ENCODE measurements around the gene LRP1-AS. TPM values are rescaled to one million over a fixed set of nuclear protein-coding genes. Genes with fewer than 3 reads are reported as not detected.
A peak's percentile ranks its signal among the peaks of the same experiment; 100 is the strongest.

The LRP1-AS gene
- total and polyA plus RNA-seq, 2 experiments from 2014 or later = 0.59 TPM; not detected in 1

- no peaks in the 10 kb centered on the region for H3K9me2 ChIP-seq (replicated peaks; ENCODE audit: insufficient read depth)
- no peaks in the 10 kb centered on the region for H3K4me1 ChIP-seq (ENCODE audit: insufficient read depth)
- peak overlapping the region; percentile 17 for H3K27ac ChIP-seq
- no peaks in the 10 kb centered on the region for H3K27me3 ChIP-seq
- WGBS (ENCODE audit: low lambda C conversion rate, missing lambda C conversion rate) = 63% methylated on average over 9 of the region's 9 CpGs
- no peaks in the 10 kb centered on the region for H4K20me1 ChIP-seq (ENCODE audit: insufficient read depth, poor library complexity, severe bottlenecking)
- no peak for DNase-seq (ENCODE audit: low spot score)
- no peaks in the 10 kb centered on the region for H3K36me3 ChIP-seq (replicated peaks; ENCODE audit: insufficient read depth, low read depth)
- H3K79me2 ChIP-seq = no peaks in the 10 kb centered on the region
- H3K4me2 ChIP-seq = no peak overlapping the region
- no peak overlapping the region for H2AFZ ChIP-seq
- no peaks in the 10 kb centered on the region for H3K9me3 ChIP-seq (ENCODE audit: low read depth)
- no peak for TF ChIP-seq EZH2phosphoT487 (IDR thresholded peaks at IDR 0.05; ENCODE audit: low read depth, severe bottlenecking, unreplicated experiment)
- TF ChIP-seq EZH2 (IDR thresholded peaks at IDR 0.05; ENCODE audit: borderline replicate concordance) = no peak
- no peak for TF ChIP-seq CTCF (IDR thresholded peaks at IDR 0.05; ENCODE audit: poor library complexity)
- H3K4me3 ChIP-seq = no peak overlapping the region
Measured at GRCh38 chr12:57181072-57181471, 33.7 kb upstream of the LRP1-AS start.

- TF ChIP-seq EZH2phosphoT487 (IDR thresholded peaks at IDR 0.05; ENCODE audit: low read depth, severe bottlenecking, unreplicated experiment) = no peak
- no peak for TF ChIP-seq EZH2 (IDR thresholded peaks at IDR 0.05; ENCODE audit: borderline replicate concordance)
- no peak for TF ChIP-seq CTCF (IDR thresholded peaks at IDR 0.05; ENCODE audit: poor library complexity)
- no peak overlapping the region for H3K4me3 ChIP-seq
- H3K4me1 ChIP-seq (ENCODE audit: insufficient read depth) = no peaks in the 10 kb centered on the region
- H3K27ac ChIP-seq = no peak overlapping the region
- no peak for DNase-seq (ENCODE audit: low spot score)
- WGBS (ENCODE audit: low lambda C conversion rate, missing lambda C conversion rate) = 96% methylated on average over 20 of the region's 20 CpGs
- H3K9me2 ChIP-seq (replicated peaks; ENCODE audit: insufficient read depth) = no peaks in the 10 kb centered on the region
- no peak overlapping the region for H3K4me2 ChIP-seq
- H3K36me3 ChIP-seq (replicated peaks; ENCODE audit: insufficient read depth, low read depth) = no peaks in the 10 kb centered on the region
- H3K9me3 ChIP-seq (ENCODE audit: low read depth) = no peaks in the 10 kb centered on the region
- H3K27me3 ChIP-seq = no peaks in the 10 kb centered on the region
- no peaks in the 10 kb centered on the region for H4K20me1 ChIP-seq (ENCODE audit: insufficient read depth, poor library complexity, severe bottlenecking)
- no peak overlapping the region for H2AFZ ChIP-seq
- H3K79me2 ChIP-seq = no peaks in the 10 kb centered on the region
Measured at GRCh38 chr12:57180321-57180989, 33.0 kb upstream of the LRP1-AS start.

GRCh38 chr12:57179331-57180086, 32.1 kb upstream of the LRP1-AS start:
- no peak for DNase-seq (ENCODE audit: low spot score)
- Histone ChIP-seq H3K27me3 (no peaks in the 10 kb centered on the region), H4K20me1 (ENCODE audit: insufficient read depth, poor library complexity, severe bottlenecking) (no peaks in the 10 kb centered on the region), H3K79me2 (no peaks in the 10 kb centered on the region), H3K36me3 (replicated peaks; ENCODE audit: insufficient read depth, low read depth) (no peaks in the 10 kb centered on the region), H3K27ac (no peak overlapping the region), H3K4me2 (no peak overlapping the region), H3K9me3 (ENCODE audit: low read depth) (no peaks in the 10 kb centered on the region), H2AFZ (no peak overlapping the region), H3K4me1 (ENCODE audit: insufficient read depth) (no peaks in the 10 kb centered on the region), H3K9me2 (replicated peaks; ENCODE audit: insufficient read depth) (no peaks in the 10 kb centered on the region), H3K4me3 (no peak overlapping the region)
- TF ChIP-seq EZH2 (IDR thresholded peaks at IDR 0.05; ENCODE audit: borderline replicate concordance) = no peak
- TF ChIP-seq CTCF (IDR thresholded peaks at IDR 0.05; ENCODE audit: poor library complexity) = no peak
- no peak for TF ChIP-seq EZH2phosphoT487 (IDR thresholded peaks at IDR 0.05; ENCODE audit: low read depth, severe bottlenecking, unreplicated experiment)
- WGBS (ENCODE audit: low lambda C conversion rate, missing lambda C conversion rate) = 95% methylated on average over 27 of the region's 27 CpGs

Data from hepatocyte (in vitro differentiated cells).